T47D (cell line): ENCODE measurements around the gene TEDDM1.

Source experiments
- DNase-seq, 2 experiments: peaks; one replicate each; pipeline versions ENCODE4 v3.0.0 to v3.0.0-alpha.2; 2011 to 2012; ENCODE audit warnings: low read depth in 1 of 2, low spot score in 1 of 2
- JUND ChIP-seq: IDR thresholded peaks from 2 replicates; pipeline ENCODE4 v1.6.1; 2012; ENCODE audit warnings: low read depth
- in situ Hi-C: cut with HindIII; loops from 2 replicates; pipeline ENCODE4 v1.10.0; 2016; ENCODE audit warnings: low sequenced_read_pairs, low pct_unique_long_range_greater_than_20kb

TEDDM1 gene

GRCh38 chr1:182359645-182360044, 40.8 kb downstream of the TEDDM1 start:
- no peak for TF ChIP-seq JUND
- in situ Hi-C loops: no loop called here
- DNase-seq: no peak

GRCh38 chr1:182357913-182358312, 42.6 kb downstream of the TEDDM1 start:
- DNase-seq: no peak
- TF ChIP-seq JUND: no peak
- in situ Hi-C loops: no loop called here

- no peak for DNase-seq
- in situ Hi-C loops: no loop called here
- TF ChIP-seq JUND: no peak
Observed at GRCh38 chr1:182357171-182357570, 43.3 kb downstream of the TEDDM1 start.

- in situ Hi-C loops: no loop called here
- no peak for TF ChIP-seq JUND
- DNase-seq: no peak
Observed at GRCh38 chr1:182355723-182356098, 44.8 kb downstream of the TEDDM1 start.

GRCh38 chr1:182351790-182352364, 48.6 kb downstream of the TEDDM1 start:
- in situ Hi-C loops: no loop called here
- DNase-seq: no peak
- no peak for TF ChIP-seq JUND

GRCh38 chr1:182350839-182351238, 49.6 kb downstream of the TEDDM1 start:
- TF ChIP-seq JUND: no peak
- in situ Hi-C loops: no loop called here
- no peak for DNase-seq

GRCh38 chr1:182348961-182349747, 51.3 kb downstream of the TEDDM1 start:
- in situ Hi-C loops: no loop called here
- DNase-seq: no peak
- TF ChIP-seq JUND: no peak
